Cerebellar nuclear complex (tissue), 1 donor: ENCODE results near the gene FMO2.

Source experiments
- DNase-seq, 2 experiments: peaks; one replicate each; lab custom pipeline; 2025; lab: John Stamatoyannopoulos, UW

The FMO2 gene

GRCh38 chr1:171174560-171175294 lies 10.4 kb upstream of the FMO2 start:
- no peak for DNase-seq

GRCh38 chr1:171177261-171177660 lies 7.8 kb upstream of the FMO2 start:
- DNase-seq, result no peak

- no peak for DNase-seq
Observed at GRCh38 chr1:171179318-171180227, 5.5 kb upstream of the FMO2 start.

- no peak for DNase-seq
Observed at GRCh38 chr1:171180670-171181069, 4.4 kb upstream of the FMO2 start.

- DNase-seq, result no peak
Observed at GRCh38 chr1:171188388-171189266, 3.5 kb downstream of the FMO2 start.

GRCh38 chr1:171191992-171192391 lies 6.9 kb downstream of the FMO2 start:
- DNase-seq, result no peak

- DNase-seq, result no peak
Observed at GRCh38 chr1:171195767-171196166, 10.7 kb downstream of the FMO2 start.

GRCh38 chr1:171196351-171196750 lies 11.3 kb downstream of the FMO2 start:
- DNase-seq, result no peak

GRCh38 chr1:171198081-171198480 lies 13.0 kb downstream of the FMO2 start:
- DNase-seq, result no peak

- no peak for DNase-seq
Observed at GRCh38 chr1:171204296-171204695, 19.2 kb downstream of the FMO2 start.

- DNase-seq, result no peak
Observed at GRCh38 chr1:171206204-171206977, 21.3 kb downstream of the FMO2 start.

GRCh38 chr1:171206978-171207355 lies 21.9 kb downstream of the FMO2 start:
- DNase-seq, result no peak

GRCh38 chr1:171207377-171207776 lies 22.3 kb downstream of the FMO2 start:
- DNase-seq, result no peak

- no peak for DNase-seq
Observed at GRCh38 chr1:171210355-171210754, 25.3 kb downstream of the FMO2 start.

GRCh38 chr1:171212607-171213351 lies 27.7 kb downstream of the FMO2 start:
- DNase-seq, result no peak

GRCh38 chr1:171213559-171214454 lies 28.7 kb downstream of the FMO2 start:
- DNase-seq, result no peak

- no peak for DNase-seq
Observed at GRCh38 chr1:171217658-171218443, 32.8 kb downstream of the FMO2 start.

GRCh38 chr1:171218661-171219060 lies 33.6 kb downstream of the FMO2 start:
- no peak for DNase-seq
